K562 (cell line): ENCODE data around the gene HEATR1. TPM values are rescaled to one million over a fixed set of nuclear protein-coding genes. Genes with fewer than 3 reads are reported as not detected.

ENCODE experiments used
- ARNT ChIP-seq, 2 experiments: fragments of 450-650 bp; IDR thresholded peaks; 2 replicates each; pipeline ENCODE4 v1.6.1; 2016; ENCODE audit warnings: mild to moderate bottlenecking in 1 of 2
- FOXM1 ChIP-seq, 2 experiments: fragments of 450-650 bp in 1 of 2; sonication (generic) in 1 of 2; formaldehyde crosslinking in 1 of 2; IDR thresholded peaks; 2 replicates each; pipeline versions ENCODE4 v1.6.1 to v1.9.0; 2017 to 2022; ENCODE audit warnings: low read depth in 2 of 2, mild to moderate bottlenecking in 2 of 2, missing genetic modification reagents in 1 of 2, moderate library complexity in 1 of 2
- IFI16 ChIP-seq: fragments of 250-450 bp; sonication (Bioruptor Pico); IDR thresholded peaks from 2 replicates; pipeline ENCODE4 v2.1.2; 2022; ENCODE audit warnings: mild to moderate bottlenecking, inconsistent platforms
- IRF9 ChIP-seq: fragments of 450-650 bp; IDR thresholded peaks from 2 replicates; pipeline ENCODE4 v1.6.1; 2016; ENCODE audit warnings: missing biosample characterization, missing genetic modification characterization
- MCM2 ChIP-seq: fragments of 450-650 bp; IDR thresholded peaks from 2 replicates; pipeline ENCODE4 v1.6.1; 2017; ENCODE audit warnings: low read depth, mild to moderate bottlenecking
- MTF1 ChIP-seq: fragments of 250-450 bp; sonication (Bioruptor Pico); IDR thresholded peaks from 2 replicates; pipeline ENCODE4 v1.9.0; 2021; ENCODE audit warnings: moderate library complexity, mild to moderate bottlenecking, inconsistent platforms, borderline replicate concordance
- PHF20 ChIP-seq: fragments of 450-650 bp; IDR thresholded peaks from 2 replicates; pipeline ENCODE4 v1.6.1; 2018; ENCODE audit not compliant: partially characterized antibody
- SMARCB1 ChIP-seq: IDR thresholded peaks from 2 replicates; pipeline ENCODE4 v1.6.1; 2011; ENCODE audit warnings: improper control_type of control experiment, low read depth; ENCODE audit not compliant: insufficient read length
- STAG1 ChIP-seq: sonication (generic); formaldehyde crosslinking; IDR thresholded peaks from 2 replicates; pipeline ENCODE4 v1.5.0; 2020; ENCODE audit warnings: missing genetic modification reagents, borderline replicate concordance
- TRIM28 ChIP-seq: fragments of 450-650 bp; IDR thresholded peaks from 2 replicates; pipeline ENCODE4 v1.6.1; 2017
- UBTF ChIP-seq, 2 experiments: IDR thresholded peaks; 2 replicates each; pipeline ENCODE4 v1.6.1; 2012; ENCODE audit warnings: improper control_type of control experiment in 2 of 2, low read depth in 2 of 2, low read length in 2 of 2, borderline replicate concordance in 1 of 2
- ZBED1 ChIP-seq: IDR thresholded peaks from 2 replicates; pipeline ENCODE4 v1.6.1; 2014
- ZBTB2 ChIP-seq: fragments of 450-650 bp; IDR thresholded peaks from 2 replicates; pipeline ENCODE4 v1.6.1; 2016; ENCODE audit warnings: antibody characterized with exemption
- ZBTB26 ChIP-seq: fragments of 450-650 bp; formaldehyde crosslinking; IDR thresholded peaks from 2 replicates; pipeline ENCODE4 v1.4.0; 2022; ENCODE audit warnings: missing genetic modification characterization
- ZNF121 ChIP-seq: sonication (generic); formaldehyde crosslinking; conservative IDR thresholded peaks from 2 replicates; pipeline ENCODE4 v1.8.0; 2022; ENCODE audit warnings: missing genetic modification reagents
- ZNF239 ChIP-seq: fragments of 250-450 bp; sonication (Bioruptor Pico); IDR thresholded peaks from 2 replicates; pipeline ENCODE4 v1.4.0; 2020; ENCODE audit warnings: mild to moderate bottlenecking
- ZNF609 ChIP-seq: sonication (generic); formaldehyde crosslinking; IDR thresholded peaks from 2 replicates; pipeline ENCODE4 v1.8.1; 2023; ENCODE audit warnings: missing genetic modification reagents, mild to moderate bottlenecking, borderline replicate concordance
- ZSCAN29 ChIP-seq: fragments of 450-650 bp; IDR thresholded peaks from 2 replicates; pipeline ENCODE4 v1.6.1; 2017
- ZSCAN32 ChIP-seq: fragments of 450-650 bp; formaldehyde crosslinking; IDR thresholded peaks from 2 replicates; pipeline ENCODE4 v1.4.0; 2020; ENCODE audit warnings: mild to moderate bottlenecking, moderate library complexity
- polyA plus RNA-seq, 8 experiments: library from polyadenylated mRNA; depleted of rRNA in 4 of 8; stranded (reverse) in 5 of 8; unstranded in 3 of 8; fragments of >200 nt; fragmentation: Nextera tagmentation in 2 of 8; fragmentation: Illumina TruSeq in 1 of 8; extraction: Ambion mirVana in 2 of 8; extraction: Trizol in 1 of 8; gene quantifications; 2 replicates each; pipeline versions ENCODE4 v1.2.1 to v1.2.3, GENCODE V29; 2011 to 2014; ENCODE audit warnings: inconsistent platforms in 1 of 8, missing spikeins in 1 of 8
- total RNA-seq, 7 experiments: library from RNA; depleted of rRNA in 6 of 7; stranded (reverse); fragments of >200 nt in 6 of 7; fragmentation: Illumina TruSeq in 2 of 7; extraction: Trizol in 2 of 7; gene quantifications; 2 replicates each; pipeline versions ENCODE4 v1.2.1 to v1.2.3, GENCODE V29; 2011 to 2021; ENCODE audit warnings: low replicate concordance in 1 of 7

The HEATR1 gene
- total and polyA plus RNA-seq, 9 of the 15 experiments (the other 6 are each of a cell fraction or from before 2014, with no cell fraction given): 28.3 to 108 (median 50.9) TPM

- TF ChIP-seq IRF9 (tag) (no peak), ZBED1 (0 out of 2 replicates have a peak, but pooled peaks have one; percentile 45), PHF20 (no peak), FOXM1 (IDR thresholded peaks at IDR 0.05; ENCODE audit: low read depth) (0 out of 2 replicates have a peak, but pooled peaks have one; percentile 50), FOXM1 (CRISPR knock-in tag; IDR thresholded peaks at IDR 0.05; ENCODE audit: low read depth) (no peak), ZSCAN29 (no peak), IFI16 (CRISPR knock-in tag) (no peak), ZNF239 (CRISPR knock-in tag) (no peak), ZNF121 (CRISPR knock-in tag) (no peak), STAG1 (CRISPR knock-in tag) (no peak), ZNF609 (CRISPR knock-in tag) (no peak), MCM2 (no peak), ZBTB2 (0 out of 2 replicates have a peak, but pooled peaks have one; percentile 53), TRIM28 (no peak; the same call in 1 of the 2 replicates), ZSCAN32 (CRISPR knock-in tag) (no peak), ARNT (IDR thresholded peaks at IDR 0.05) (peak; percentile 62 to 70; a peak in 2 of 4 replicates), ZBTB26 (no peak), MTF1 (CRISPR knock-in tag) (no peak), UBTF (IDR thresholded peaks at IDR 0.05; ENCODE audit: borderline replicate concordance in 1 of 2, low read depth in 2 of 2, low read length in 2 of 2) (no peak), SMARCB1 (no peak)
Observed at GRCh38 chr1:236532850-236533249, 71.5 kb downstream of the HEATR1 start (continued).
